NCI-H2227 treated with DMSO at 0.1 percent for 48 hours (cell line): Measurements from ENCODE around the gene EYA3.

Experiments
- DNase-seq: peaks from one replicate; lab custom pipeline; 2025; lab: John Stamatoyannopoulos, UW

Gene EYA3

GRCh38 chr1:28071813-28072212 lies 16.6 kb downstream of the EYA3 start:
- no peak for DNase-seq

- no peak for DNase-seq
Observed at GRCh38 chr1:28070725-28071593, 17.5 kb downstream of the EYA3 start.

DNA sequence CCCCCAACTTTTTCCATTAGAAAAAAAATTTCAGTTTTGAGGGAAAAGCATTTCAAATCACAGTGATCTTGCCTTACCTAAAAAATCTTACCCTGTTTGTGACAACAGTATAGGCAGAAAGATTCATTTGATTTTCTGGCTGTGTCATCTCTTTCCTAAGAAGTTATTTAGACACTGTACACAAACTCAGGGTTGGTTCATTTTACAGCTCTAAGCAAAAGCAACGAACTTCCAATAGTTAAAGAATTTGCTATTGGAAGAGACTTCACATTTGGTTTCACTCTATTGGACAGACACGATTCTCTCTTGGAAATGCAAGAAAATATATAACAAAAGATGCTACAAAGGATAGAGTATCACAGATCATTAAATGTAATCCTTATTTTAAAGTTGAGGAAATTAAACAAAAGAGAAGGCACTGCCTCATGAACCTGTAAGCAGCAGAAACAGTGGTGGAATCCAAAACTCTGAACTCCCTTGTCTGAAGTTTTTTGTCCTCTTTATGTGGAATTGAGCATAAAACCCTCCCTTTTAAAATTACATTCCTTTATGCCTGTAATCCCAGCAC lies 20.8 kb downstream of the EYA3 start:
- no peak for DNase-seq

- DNase-seq = no peak
Observed at GRCh38 chr1:28066393-28067154, 21.8 kb downstream of the EYA3 start.

DNA sequence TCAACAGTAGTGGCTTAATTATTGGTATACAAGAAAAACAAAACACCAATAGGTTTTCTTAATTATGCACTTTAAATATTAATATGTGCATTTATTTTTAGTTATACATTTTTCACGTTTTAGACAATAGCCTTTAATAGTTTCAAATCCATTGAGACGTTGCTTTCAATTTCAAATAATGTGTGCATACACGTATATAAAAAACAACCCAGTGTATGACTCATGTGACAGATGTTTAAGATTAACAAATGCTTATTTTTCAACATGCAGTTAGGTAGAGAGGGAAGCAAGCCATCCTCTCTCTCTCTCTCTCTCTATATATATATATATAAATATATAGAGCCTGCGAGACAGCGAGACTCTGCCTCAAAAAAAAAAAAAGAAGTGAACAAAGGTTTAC lies 24.3 kb downstream of the EYA3 start:
- DNase-seq = no peak

- DNase-seq = no peak
Observed at GRCh38 chr1:28062806-28063205, 25.6 kb downstream of the EYA3 start.

GRCh38 chr1:28058971-28059878 lies 29.2 kb downstream of the EYA3 start:
- no peak for DNase-seq

- no peak for DNase-seq
Observed at GRCh38 chr1:28058168-28058567, 30.2 kb downstream of the EYA3 start.

DNA sequence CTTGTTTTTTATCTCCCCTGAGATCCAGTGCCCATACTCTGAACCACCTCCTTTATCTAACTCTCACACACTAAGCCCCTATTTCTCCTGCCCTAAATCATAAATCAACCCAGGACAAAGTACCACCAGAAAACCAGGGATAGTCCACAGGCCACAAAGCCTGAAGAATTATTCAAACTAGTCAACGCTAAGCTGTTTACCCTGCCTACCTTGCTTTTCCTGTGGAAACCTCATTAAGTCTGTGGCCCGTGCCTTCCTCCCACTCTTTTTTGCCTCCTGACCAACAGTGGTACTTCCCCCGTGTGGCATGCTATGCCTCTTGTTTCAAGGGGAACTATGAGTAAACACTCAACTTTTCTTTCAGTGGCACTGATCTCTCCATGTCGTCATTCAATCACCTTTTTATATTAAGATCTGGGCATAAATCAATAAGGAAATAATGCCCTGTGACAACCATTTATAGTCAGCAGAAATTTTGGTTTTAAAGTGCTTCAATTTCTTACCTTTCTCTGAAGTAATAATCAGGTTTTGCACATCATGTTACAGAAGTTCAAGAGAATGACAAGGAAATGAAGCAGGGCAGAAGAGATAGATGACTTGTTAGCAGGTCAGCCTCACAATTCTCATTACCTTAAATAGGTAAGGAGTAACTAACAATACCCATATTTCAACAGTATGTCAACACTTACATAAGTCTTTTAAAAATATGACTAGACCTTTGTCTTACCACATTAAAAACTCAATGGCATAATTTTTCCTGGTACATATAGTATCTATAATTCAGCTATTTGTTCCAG lies 32.1 kb downstream of the EYA3 start:
- no peak for DNase-seq

- DNase-seq = no peak
Observed at GRCh38 chr1:28050776-28051175, 37.6 kb downstream of the EYA3 start.

DNA sequence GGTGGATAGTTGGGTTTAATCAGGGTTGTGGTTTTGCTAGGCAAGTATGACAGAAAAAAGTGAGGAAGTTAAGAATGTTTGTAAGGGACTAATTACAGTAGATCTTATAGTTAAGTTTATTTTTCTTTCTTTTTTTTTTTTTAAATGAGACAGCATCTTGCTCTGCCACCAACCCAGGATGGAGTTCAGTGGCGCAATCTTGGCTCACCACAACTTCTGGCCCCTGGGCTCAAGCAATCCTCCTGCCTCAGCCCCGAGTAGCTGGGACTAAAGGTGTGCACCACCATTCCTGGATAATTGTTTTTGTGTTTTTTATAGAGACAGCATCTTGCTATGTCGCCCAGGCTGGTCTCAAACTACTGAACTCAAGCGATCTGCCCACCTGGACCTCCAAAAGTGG lies 41.7 kb downstream of the EYA3 start:
- DNase-seq = no peak

DNA sequence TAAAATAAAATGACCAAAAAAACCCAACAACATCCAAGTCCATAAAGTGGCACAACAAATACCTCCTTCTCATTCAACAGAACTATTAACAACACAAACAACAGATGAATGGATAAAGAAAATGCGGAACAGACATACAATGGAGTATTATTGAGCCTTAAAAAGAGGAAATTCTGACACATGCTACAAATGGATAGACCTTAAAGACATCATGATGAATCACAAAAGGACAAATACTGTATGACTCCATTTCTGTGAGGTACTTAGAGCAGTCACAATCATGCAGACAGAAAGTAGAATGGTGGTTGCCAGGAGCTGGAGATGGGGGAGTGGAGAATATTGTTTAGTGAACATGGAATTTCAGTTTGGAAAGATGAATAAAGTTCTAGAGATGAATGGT lies 42.6 kb downstream of the EYA3 start:
- no peak for DNase-seq

DNA sequence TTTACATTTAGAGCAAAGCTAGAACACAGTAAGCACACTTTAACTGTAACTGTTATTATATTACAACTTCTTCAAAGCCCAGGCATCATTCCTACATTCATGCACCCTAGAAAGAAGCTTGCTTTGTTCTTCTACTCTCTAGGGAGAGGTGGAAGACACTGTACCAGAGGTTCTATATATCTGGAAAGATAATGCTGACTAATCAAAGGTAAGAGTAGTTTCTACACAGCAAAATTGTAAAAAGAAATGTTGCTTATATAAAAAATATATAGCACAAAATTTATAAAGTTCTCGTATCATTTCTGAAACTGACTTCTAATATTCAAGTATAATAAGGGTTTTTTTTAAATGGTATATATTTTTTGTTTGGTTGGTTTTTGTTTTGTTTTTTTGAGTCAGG lies 44.0 kb downstream of the EYA3 start:
- DNase-seq = no peak

DNA sequence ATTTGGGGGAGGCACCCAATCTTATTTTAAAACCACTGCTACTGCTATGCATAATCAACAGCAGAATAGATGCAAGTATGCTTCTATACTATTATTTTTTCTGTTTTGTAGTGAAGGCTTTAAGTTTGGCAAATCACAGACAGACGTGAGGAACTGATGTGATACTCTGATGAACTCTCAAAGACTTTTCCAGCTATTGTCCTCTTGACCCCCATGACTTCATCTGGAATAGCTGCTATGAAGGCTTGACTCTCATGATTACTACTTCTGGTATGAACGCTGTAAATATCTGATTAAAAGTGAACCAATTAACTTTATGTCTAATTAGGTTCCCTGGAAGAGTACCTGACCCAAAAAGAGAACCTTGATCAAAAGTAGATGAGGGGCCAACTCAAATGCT lies 49.1 kb downstream of the EYA3 start:
- no peak for DNase-seq

- no peak for DNase-seq
Observed at GRCh38 chr1:28037946-28038345, 50.5 kb downstream of the EYA3 start.

DNA sequence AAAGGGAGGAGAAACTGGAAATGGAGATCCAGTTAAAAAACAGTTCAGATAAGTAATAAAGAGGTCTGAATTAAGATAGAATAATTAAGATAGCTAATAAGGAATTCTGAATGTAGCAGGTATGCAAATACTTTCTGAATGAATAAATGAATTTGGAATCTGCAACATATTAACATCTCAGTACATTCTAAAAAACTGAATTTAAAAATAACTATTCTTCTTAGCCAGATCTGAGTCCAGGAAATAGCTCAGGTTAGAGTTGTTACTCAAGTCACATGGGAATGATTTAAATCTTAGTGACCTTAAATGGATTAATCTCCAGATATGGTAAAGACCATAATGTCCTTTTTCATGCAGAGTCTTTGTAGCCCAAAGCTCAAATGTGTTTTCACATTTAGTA lies 51.2 kb downstream of the EYA3 start:
- DNase-seq = no peak

GRCh38 chr1:28036431-28036830 lies 52.0 kb downstream of the EYA3 start:
- no peak for DNase-seq

GRCh38 chr1:28035420-28035819 lies 53.0 kb downstream of the EYA3 start:
- DNase-seq = no peak

GRCh38 chr1:28032281-28032680 lies 56.1 kb downstream of the EYA3 start:
- no peak for DNase-seq

DNA sequence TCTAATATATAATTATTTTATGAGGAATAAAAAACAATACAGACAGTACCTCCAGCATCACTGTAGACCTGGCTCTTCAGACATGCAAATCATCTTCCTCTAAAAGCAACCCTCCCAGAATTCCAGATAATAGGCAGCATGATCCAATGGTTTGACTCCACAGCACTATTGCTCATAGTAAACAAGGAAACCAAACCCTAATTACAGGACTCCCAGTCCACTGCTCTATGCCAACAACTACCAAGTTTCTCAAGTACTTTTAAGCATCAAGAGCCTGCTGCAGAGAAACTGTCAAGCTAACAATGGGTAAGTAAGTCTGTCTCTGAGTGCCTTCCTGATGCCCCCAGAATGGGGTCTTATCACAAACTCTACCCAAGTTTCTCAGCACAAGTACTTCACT lies 57.2 kb downstream of the EYA3 start:
- DNase-seq = no peak
